Hepatocyte (in vitro differentiated cells): ENCODE data around the gene TAF1A.

Experiments
- CTCF ChIP-seq: fragments of 200-600 bp; sonication (generic); IDR thresholded peaks from 2 replicates; pipeline ENCODE4 v1.5.1; 2016; ENCODE audit warnings: antibody characterized with exemption, mild to moderate bottlenecking; ENCODE audit not compliant: poor library complexity
- EZH2 ChIP-seq: fragments of 200-600 bp; sonication (generic); IDR thresholded peaks from 2 replicates; pipeline ENCODE4 v1.6.1; 2016; ENCODE audit warnings: antibody characterized with exemption, mild to moderate bottlenecking, borderline replicate concordance
- EZH2phosphoT487 ChIP-seq: fragments of 200-600 bp; sonication (generic); IDR thresholded peaks from one replicate; pipeline ENCODE4 v1.6.1; 2018; ENCODE audit warnings: antibody characterized with exemption, mild to moderate bottlenecking, low read depth, moderate library complexity; ENCODE audit not compliant: unreplicated experiment, severe bottlenecking

DNA sequence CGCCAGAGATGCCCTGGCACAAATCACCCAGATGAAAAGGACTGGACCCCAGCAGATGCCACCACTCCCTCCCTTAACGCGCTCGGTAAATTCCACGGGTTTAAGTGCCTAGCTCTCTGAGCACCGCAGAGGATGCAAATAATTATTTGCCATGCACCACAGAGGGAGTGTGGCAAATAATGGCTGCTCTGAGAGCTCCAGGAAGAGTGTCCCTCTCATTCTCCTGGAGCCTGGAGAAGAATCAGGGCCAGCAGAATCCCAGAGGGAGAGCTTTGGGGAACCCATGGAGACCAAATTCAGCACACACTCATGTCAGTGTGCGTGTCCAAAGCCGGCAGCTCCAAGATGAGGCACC is 42.5 kb downstream of the TAF1A start:
- no peak for TF ChIP-seq CTCF
- no peak for TF ChIP-seq EZH2phosphoT487
- no peak for TF ChIP-seq EZH2
